Ishikawa (cell line): ENCODE measurements around the gene PMS1.

ENCODE experiments used
- CEBPB ChIP-seq: IDR thresholded peaks from 2 replicates; pipeline ENCODE4 v1.6.1; 2012
- CREB1 ChIP-seq: IDR thresholded peaks from 2 replicates; pipeline ENCODE4 v1.6.1; 2012; ENCODE audit warnings: low read depth
- EGR1 ChIP-seq: IDR thresholded peaks from 2 replicates; pipeline ENCODE4 v1.6.1; 2012
- EP300 ChIP-seq: IDR thresholded peaks from 2 replicates; pipeline ENCODE4 v1.6.1; 2012; ENCODE audit warnings: borderline replicate concordance
- FOXM1 ChIP-seq: IDR thresholded peaks from 2 replicates; pipeline ENCODE4 v1.6.1; 2012; ENCODE audit warnings: low read depth, borderline replicate concordance
- NFIC ChIP-seq: IDR thresholded peaks from 2 replicates; pipeline ENCODE4 v1.6.1; 2012
- RAD21 ChIP-seq: IDR thresholded peaks from 2 replicates; pipeline ENCODE4 v1.6.1; 2012; ENCODE audit warnings: low read depth
- TAF1 ChIP-seq: IDR thresholded peaks from 2 replicates; pipeline ENCODE4 v1.6.1; 2012; ENCODE audit warnings: low read depth, mild to moderate bottlenecking
- TCF12 ChIP-seq: IDR thresholded peaks from 2 replicates; pipeline ENCODE4 v1.6.1; 2012; ENCODE audit warnings: low read depth
- TEAD4 ChIP-seq: IDR thresholded peaks from 2 replicates; pipeline ENCODE4 v1.6.1; 2012
- YY1 ChIP-seq: IDR thresholded peaks from 2 replicates; pipeline ENCODE4 v1.6.1; 2012; ENCODE audit warnings: low read depth
- ZBTB7A ChIP-seq: IDR thresholded peaks from 2 replicates; pipeline ENCODE4 v1.6.1; 2012; ENCODE audit warnings: low read depth
- TF ChIP-seq, protein P1 (sequence below): IDR thresholded peaks from 2 replicates; pipeline ENCODE4 v1.6.1; 2012
- TF ChIP-seq, protein P2 (sequence below): IDR thresholded peaks from 2 replicates; pipeline ENCODE4 v1.6.1; 2012
- TF ChIP-seq, protein P3 (sequence below): IDR thresholded peaks from 2 replicates; pipeline ENCODE4 v1.6.1; 2012; ENCODE audit warnings: low read depth, mild to moderate bottlenecking

PMS1 gene

DNA sequence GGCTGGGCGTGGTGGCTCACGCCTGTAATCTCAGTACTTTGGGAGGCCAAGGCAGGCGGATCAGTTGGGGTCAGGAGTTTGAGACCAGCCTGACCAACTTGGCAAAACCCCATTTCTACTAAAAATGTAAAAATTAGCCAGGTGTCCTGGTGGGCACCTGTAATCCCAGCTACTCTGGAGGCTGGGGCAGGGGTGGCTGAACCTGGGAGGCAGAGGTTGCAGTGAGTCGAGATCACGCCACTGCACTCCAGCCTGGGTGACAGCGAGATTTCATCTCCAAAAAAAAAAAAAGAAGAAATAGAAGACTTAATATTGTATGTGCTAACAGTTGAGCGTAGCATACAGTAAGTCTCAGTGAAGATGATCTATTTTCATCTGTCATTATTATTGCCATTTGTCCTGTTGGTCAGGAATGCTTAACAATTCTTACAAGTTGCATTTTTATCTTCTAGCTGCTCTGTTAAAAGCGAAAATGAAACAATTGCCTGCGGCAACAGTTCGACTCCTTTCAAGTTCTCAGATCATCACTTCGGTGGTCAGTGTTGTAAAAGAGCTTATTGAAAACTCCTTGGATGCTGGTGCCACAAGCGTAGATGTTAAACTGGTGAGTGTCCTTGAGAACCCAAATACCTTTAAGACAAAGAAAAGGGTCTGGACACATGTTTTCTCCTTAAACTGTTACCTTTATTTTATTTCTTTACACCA is 7.2 kb downstream of the PMS1 start:
- no peak for TF ChIP-seq TCF12
- no peak for TF ChIP-seq EP300
- TF ChIP-seq NFIC: no peak

DNA sequence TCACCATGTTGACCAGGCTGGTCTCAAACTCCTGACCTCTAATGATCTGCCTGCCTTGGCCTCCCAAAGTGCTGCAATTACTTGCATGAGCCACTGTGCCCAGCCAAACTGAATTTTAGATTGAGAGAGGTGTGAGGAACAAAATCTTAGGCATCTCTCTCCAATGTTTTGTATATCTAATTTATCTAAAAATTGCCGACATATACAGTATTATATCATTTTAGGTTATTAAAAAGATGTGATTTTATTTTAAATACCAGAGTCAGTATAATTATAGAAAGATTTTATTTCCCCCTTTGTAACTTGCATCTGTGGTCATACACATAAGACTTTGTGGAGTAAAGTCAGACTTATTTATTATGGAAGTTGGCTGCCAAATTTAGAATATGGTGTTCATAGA is 10.1 kb downstream of the PMS1 start:
- TF ChIP-seq EGR1: no peak
- TF ChIP-seq, protein P1, sequence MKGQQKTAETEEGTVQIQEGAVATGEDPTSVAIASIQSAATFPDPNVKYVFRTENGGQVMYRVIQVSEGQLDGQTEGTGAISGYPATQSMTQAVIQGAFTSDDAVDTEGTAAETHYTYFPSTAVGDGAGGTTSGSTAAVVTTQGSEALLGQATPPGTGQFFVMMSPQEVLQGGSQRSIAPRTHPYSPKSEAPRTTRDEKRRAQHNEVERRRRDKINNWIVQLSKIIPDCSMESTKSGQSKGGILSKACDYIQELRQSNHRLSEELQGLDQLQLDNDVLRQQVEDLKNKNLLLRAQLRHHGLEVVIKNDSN: no peak
- TF ChIP-seq, protein P2, sequence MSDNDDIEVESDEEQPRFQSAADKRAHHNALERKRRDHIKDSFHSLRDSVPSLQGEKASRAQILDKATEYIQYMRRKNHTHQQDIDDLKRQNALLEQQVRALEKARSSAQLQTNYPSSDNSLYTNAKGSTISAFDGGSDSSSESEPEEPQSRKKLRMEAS: no peak
- no peak for TF ChIP-seq TEAD4

DNA sequence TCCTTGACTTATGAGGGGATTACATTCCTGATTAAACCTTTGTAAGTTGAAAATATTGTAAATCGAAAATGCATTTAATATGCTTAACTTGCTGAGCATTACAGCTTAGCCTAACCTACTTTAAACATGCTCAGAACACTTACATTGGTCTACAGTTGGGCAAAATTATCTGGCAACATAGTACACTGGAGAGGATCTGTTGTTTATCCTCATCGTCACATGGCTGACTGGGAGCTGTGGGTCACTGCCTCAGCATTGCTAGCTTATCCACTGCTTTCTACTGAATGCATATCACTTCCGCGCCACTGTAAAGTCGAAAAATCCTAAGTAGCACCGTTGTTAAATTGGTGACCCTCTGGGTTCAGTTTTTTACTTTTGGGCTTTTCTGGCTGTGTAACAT is 13.7 kb downstream of the PMS1 start:
- TF ChIP-seq, protein P2: no peak
- TF ChIP-seq ZBTB7A (no peak), TEAD4 (no peak), EP300 (no peak), YY1 (no peak), EGR1 (no peak), CEBPB (no peak), RAD21 (no peak), CREB1 (no peak), FOXM1 (no peak), TAF1 (no peak), TCF12 (no peak), NFIC (no peak)
- TF ChIP-seq, protein P3, sequence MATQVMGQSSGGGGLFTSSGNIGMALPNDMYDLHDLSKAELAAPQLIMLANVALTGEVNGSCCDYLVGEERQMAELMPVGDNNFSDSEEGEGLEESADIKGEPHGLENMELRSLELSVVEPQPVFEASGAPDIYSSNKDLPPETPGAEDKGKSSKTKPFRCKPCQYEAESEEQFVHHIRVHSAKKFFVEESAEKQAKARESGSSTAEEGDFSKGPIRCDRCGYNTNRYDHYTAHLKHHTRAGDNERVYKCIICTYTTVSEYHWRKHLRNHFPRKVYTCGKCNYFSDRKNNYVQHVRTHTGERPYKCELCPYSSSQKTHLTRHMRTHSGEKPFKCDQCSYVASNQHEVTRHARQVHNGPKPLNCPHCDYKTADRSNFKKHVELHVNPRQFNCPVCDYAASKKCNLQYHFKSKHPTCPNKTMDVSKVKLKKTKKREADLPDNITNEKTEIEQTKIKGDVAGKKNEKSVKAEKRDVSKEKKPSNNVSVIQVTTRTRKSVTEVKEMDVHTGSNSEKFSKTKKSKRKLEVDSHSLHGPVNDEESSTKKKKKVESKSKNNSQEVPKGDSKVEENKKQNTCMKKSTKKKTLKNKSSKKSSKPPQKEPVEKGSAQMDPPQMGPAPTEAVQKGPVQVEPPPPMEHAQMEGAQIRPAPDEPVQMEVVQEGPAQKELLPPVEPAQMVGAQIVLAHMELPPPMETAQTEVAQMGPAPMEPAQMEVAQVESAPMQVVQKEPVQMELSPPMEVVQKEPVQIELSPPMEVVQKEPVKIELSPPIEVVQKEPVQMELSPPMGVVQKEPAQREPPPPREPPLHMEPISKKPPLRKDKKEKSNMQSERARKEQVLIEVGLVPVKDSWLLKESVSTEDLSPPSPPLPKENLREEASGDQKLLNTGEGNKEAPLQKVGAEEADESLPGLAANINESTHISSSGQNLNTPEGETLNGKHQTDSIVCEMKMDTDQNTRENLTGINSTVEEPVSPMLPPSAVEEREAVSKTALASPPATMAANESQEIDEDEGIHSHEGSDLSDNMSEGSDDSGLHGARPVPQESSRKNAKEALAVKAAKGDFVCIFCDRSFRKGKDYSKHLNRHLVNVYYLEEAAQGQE: no peak
- TF ChIP-seq, protein P1: no peak

DNA sequence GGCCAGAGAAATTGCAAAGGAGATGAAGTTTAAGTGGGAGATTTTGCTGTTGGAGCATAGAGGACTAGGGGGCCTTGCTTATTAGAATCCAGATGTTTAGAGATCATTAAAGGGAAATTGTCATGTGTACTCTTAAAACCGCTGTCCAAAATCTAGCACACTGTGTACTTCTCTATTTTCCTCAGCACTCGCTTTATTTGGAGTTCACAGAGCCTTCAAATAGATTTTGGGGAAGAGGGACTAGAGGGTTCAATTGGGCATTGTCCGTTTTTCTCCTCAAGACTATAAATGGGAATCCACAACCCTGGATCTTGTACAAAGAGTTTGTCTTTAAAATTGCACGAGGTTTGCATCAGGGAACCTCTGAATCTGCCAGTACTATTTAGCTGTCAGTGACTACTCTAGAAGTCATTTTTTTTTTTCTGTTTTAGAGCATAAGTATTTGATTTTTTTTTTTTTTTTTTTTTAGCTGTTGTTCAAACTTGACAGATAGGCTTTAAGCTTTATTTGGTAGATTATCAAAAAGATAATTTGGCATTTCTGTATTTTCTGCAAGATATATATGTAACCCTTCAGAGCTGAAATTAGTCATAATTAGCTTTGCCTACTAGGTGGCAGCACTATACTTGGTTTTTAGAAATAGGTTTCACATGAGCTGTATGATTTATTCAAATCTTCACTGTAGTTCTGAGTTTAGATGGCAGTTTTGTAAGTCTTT is 14.2 kb downstream of the PMS1 start:
- TF ChIP-seq ZBTB7A (no peak), RAD21 (peak; percentile 56)

DNA sequence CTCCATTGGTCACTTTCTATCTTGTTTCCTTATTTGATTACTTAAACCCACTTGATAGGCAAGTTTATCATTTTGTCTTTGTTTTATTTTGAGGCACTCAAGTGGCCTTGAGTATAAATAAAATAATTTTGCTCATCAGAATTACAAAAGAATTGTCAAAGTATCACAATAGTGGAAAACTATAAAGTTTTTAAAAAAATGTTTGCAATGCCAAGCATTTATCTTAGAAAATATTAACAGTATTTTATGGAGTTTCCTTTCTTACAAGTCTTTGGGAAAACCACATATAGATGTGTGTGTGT is 14.7 kb downstream of the PMS1 start:
- TF ChIP-seq YY1 (no peak), EGR1 (no peak), CEBPB (no peak), EP300 (no peak), ZBTB7A (no peak), CREB1 (no peak), TCF12 (no peak), RAD21 (no peak), FOXM1 (no peak), NFIC (no peak), TEAD4 (no peak), TAF1 (no peak)
- TF ChIP-seq, protein P2: no peak
- TF ChIP-seq, protein P1: no peak
- TF ChIP-seq, protein P3: no peak

DNA sequence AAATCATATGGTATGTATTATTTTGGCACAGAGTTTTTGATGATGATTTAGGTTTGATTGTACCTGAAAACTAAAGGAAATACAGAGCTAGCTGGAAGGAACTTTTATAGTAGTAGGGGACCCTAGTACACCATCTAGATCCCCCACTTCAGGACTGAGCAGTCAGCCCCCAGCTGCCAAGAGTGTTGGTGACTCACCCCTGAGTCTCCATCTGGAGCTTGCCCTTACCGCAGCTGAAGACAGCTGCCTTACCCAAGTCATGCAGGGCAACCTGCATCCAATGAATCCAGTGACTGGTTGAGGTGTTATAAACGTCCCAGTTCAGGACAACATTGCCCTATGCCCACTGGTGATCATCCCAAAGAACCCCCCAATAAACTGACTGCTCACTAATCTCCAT is 15.3 kb downstream of the PMS1 start:
- TF ChIP-seq, protein P2: no peak
- TF ChIP-seq RAD21 (no peak), NFIC (no peak), TAF1 (no peak), YY1 (no peak), ZBTB7A (no peak), FOXM1 (no peak), TEAD4 (no peak)
- TF ChIP-seq, protein P1: no peak
- TF ChIP-seq, protein P3: no peak
